Adrenal gland (tissue), 12 donors: ENCODE results near the gene COPS7A. TPM values are rescaled to one million over a fixed set of nuclear protein-coding genes. Genes with fewer than 3 reads are reported as not detected.

Source experiments
- DNase-seq, 7 donors: peaks; one replicate each; pipeline ENCODE4 v3.0.0-alpha.2; 2019 to 2020
- H3K27ac ChIP-seq, 5 donors: fragments of 200-600 bp; sonication (generic) in 4 of 5; 1 replicate in 3 of 5; 2 replicates in 2 of 5; pipeline versions ENCODE4 v1.5.1 to v1.8.0; 2016 to 2020; ENCODE audit warnings: mild to moderate bottlenecking in 1 of 5
- H3K27me3 ChIP-seq: fragments of 200-600 bp; 2 replicates; pipeline ENCODE4 v1.8.0; 2021
- H3K36me3 ChIP-seq, 2 donors: fragments of 200-600 bp; replicated peaks in 1 of 2; 1 replicate in 1 of 2; 2 replicates in 1 of 2; pipeline versions ENCODE4 v1.5.1 to v1.8.0; 2018 to 2022
- H3K4me1 ChIP-seq, 2 donors: fragments of 200-600 bp; replicated peaks in 1 of 2; 1 replicate in 1 of 2; 2 replicates in 1 of 2; pipeline versions ENCODE4 v1.5.1 to v1.8.0; 2018 to 2021
- H3K4me3 ChIP-seq, 4 donors: fragments of 200-600 bp; sonication (generic) in 3 of 4; one replicate each; pipeline ENCODE4 v1.5.1; 2016 to 2018
- H3K9me3 ChIP-seq, 3 donors: fragments of 200-600 bp; sonication (generic) in 1 of 3; replicated peaks in 1 of 3; 1 replicate in 2 of 3; 2 replicates in 1 of 3; pipeline versions ENCODE4 v1.5.1 to v1.8.0; 2016 to 2021
- POLR2A ChIP-seq, 2 donors: fragments of 450-650 bp; IDR thresholded peaks; one replicate each; pipeline ENCODE4 v1.6.1; 2017; ENCODE audit warnings: antibody characterized with exemption in 2 of 2, mild to moderate bottlenecking in 2 of 2, moderate library complexity in 1 of 2
- WGBS, 4 donors: extraction: QIAGEN DNeasy Blood & Tissue Kit in 2 of 4; methylation state at CpG; one replicate each; pipeline versions ENCODE4 v1.1.5 to v1.1.7; 2013 to 2017; 5-methylcytosine and 5-hydroxymethylcytosine counted together
- intact Hi-C, 2 donors: fragments of 100-400 bp; cut with DNase I; formaldehyde crosslinking; loops; one replicate each; pipeline versions ENCODE4 v1.14.1 to v1.15.0; 2022 to 2023
- polyA plus RNA-seq, 3 donors: library from polyadenylated mRNA; stranded (reverse); fragments of 200-250 nt in 2 of 3; fragments of 350-450 nt in 1 of 3; fragmentation: Illumina TruSeq in 1 of 3; extraction: RNeasy Lipid Tissue Mini Kit (QIAGEN cat#74804) in 1 of 3; gene quantifications; one replicate each; pipeline ENCODE4 v1.2.3, GENCODE V29; 2013 to 2014
- total RNA-seq, 9 donors: library from RNA; depleted of rRNA in 4 of 9; stranded (reverse); fragments of >200 nt in 4 of 9; fragments of 120-200 nt in 1 of 9; fragmentation: NEBNext Ultra II Directional in 1 of 9; extraction: Animal tissue kit (Norgen Biotek cat#: 25700) in 1 of 9; gene quantifications; one replicate each; pipeline versions ENCODE4 v1.1.0 to v1.2.4, GENCODE V29; 2013 to 2023
- TF ChIP-seq, protein P1 (sequence below), 6 experiments: fragments of 450-650 bp in 4 of 6; fragments of 200-600 bp in 2 of 6; sonication (generic) in 1 of 6; IDR thresholded peaks; 1 replicate in 5 of 6; 2 replicates in 1 of 6; pipeline versions ENCODE4 v1.5.1 to v1.8.0; 2016 to 2021; ENCODE audit warnings: antibody characterized with exemption in 6 of 6, mild to moderate bottlenecking in 2 of 6, moderate library complexity in 1 of 6
- donor health status: healthy with polysubstance abuse.
- donor health status: Bipolar disorder and iron deficiency.
- donor health status: DM: yes; HTN: yes; CAD: no.
- donor health status: DM: no; HTN: no; CAD: no.
- donor health status: DM: no; HTN: no; CAD: no.
- donor health status: DM: yes; HTN: yes; CAD: no.

COPS7A gene
- total and polyA plus RNA-seq, 12 donors, result 46.5 to 105 (median 81.1) TPM

DNA sequence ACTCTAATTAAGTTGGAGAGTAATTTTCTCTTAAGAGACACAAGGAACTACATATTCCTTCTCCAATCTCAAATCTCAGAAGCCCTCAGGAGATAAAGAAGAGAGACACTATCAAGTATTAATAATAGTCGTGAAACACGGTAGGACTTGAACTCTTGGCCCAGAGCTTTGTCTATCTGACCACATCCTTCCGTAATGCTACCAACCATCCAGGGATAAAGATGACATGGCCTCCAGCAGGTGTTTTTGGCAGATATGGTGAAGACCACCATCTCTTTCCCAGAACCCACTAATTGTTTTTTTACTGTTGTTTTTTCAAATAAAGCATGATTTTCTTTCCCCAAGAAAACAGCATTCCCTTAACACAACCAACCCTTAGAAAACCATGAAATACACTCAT lies 38.0 kb upstream of the COPS7A start:
- H3K27ac ChIP-seq, result peak overlapping the region in 3 of 5 donors; percentile 36 to 59 (median 39)
- 62 to 72% (median 70%) methylated on average over 3 of the region's 3 CpGs for WGBS, 4 donors
- H3K4me1 ChIP-seq, result peaks cover 32 to 58% of the 10 kb centered on the region in 2 donors
- DNase-seq, result no peak
- TF ChIP-seq, protein P1, sequence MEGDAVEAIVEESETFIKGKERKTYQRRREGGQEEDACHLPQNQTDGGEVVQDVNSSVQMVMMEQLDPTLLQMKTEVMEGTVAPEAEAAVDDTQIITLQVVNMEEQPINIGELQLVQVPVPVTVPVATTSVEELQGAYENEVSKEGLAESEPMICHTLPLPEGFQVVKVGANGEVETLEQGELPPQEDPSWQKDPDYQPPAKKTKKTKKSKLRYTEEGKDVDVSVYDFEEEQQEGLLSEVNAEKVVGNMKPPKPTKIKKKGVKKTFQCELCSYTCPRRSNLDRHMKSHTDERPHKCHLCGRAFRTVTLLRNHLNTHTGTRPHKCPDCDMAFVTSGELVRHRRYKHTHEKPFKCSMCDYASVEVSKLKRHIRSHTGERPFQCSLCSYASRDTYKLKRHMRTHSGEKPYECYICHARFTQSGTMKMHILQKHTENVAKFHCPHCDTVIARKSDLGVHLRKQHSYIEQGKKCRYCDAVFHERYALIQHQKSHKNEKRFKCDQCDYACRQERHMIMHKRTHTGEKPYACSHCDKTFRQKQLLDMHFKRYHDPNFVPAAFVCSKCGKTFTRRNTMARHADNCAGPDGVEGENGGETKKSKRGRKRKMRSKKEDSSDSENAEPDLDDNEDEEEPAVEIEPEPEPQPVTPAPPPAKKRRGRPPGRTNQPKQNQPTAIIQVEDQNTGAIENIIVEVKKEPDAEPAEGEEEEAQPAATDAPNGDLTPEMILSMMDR (IDR thresholded peaks at IDR 0.05), result no peak
- TF ChIP-seq POLR2A (IDR thresholded peaks at IDR 0.05), result no peak
- H3K4me3 ChIP-seq, result no peak overlapping the region
- H3K9me3 ChIP-seq, result no peaks in the 10 kb centered on the region
- intact Hi-C loops, result no loop called here
- peaks cover 0 to 11% of the 10 kb centered on the region in 2 donors for H3K36me3 ChIP-seq
- no peaks in the 10 kb centered on the region for H3K27me3 ChIP-seq

DNA sequence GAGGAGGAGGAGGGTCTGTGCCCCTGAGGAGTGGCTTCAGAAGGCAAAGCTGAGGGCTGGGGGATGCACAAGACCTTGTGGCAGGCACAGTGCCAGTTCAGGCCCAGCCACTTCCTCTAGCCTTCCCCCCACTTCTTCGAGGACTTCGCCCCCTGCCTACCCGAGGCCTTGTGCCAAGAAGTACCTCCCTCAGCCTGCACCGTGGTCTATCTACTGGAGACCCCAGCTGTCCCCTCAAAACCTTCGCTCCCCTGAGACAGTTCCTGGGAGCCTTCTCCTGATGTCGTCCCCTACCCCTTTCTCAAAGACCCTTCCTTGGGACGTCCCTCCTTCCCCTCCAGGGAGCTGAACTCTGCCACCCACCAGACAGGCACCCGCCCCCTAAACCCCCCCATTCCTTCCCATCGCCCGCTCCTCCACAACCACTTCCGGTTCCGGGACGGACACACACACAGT lies 35.3 kb upstream of the COPS7A start:
- TF ChIP-seq POLR2A (IDR thresholded peaks at IDR 0.05), result no peak
- TF ChIP-seq, protein P1 (IDR thresholded peaks at IDR 0.05), result no peak
- Histone ChIP-seq H3K4me1 (peaks cover 33 to 56% of the 10 kb centered on the region in 2 donors), H3K4me3 (peak overlapping the region; percentile 18 to 97 (median 68)), H3K36me3 (no peaks in the 10 kb centered on the region), H3K9me3 (no peaks in the 10 kb centered on the region), H3K27ac (peak overlapping the region; percentile 84 to 99 (median 95)), H3K27me3 (no peaks in the 10 kb centered on the region)
- WGBS, 4 donors, result 0 to 1% (median 0%) methylated on average over 12 to 13 of the region's 13 CpGs
- intact Hi-C loops, result no loop called here
- peak in 5 of 7 donors; percentile 37 to 71 (median 54) for DNase-seq

DNA sequence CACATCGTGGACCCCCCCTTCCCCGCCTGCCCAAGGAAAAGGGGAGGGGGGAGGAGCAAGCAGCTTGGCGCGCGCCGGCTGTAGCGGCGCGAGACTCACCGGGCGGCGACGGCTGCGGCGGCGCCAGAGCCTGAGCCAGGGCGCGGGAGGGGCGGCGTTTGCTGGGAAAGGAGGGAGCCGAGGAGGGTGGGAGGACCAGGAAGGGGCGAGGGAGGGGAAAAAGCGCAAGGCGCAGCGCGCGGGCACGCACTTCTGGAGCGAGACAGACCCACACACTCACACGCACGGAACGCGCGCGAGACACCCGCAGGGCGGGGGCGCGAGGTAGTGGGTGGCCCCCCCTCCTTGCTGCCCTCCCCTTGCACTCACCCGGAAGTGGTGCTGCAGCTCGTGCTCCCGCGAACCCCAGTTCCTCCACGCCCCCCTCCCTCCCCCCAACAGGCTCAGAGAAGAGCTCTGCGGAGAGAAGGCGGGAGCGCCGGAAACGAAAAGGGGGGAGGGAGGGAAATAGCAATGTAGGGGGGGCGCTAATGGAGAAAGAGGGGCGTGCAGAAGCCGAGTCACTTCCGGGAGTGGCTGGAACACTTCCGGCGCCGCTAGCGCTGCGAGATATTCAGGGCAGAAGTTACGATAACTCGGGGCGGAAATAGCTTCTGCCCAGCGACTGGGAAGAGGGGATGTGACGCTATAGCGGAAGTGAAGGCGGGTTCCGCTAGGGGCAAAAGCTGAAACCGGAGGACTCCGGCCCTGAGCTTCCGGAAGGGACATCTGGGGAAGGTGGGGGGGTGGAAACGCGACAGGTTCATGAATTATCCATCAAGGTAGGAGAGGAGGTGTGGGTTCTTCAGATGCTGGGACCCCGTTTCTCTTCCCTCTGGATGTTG lies 34.6 kb upstream of the COPS7A start, which contains the start of gene ZNF384:
Gene ZNF384, minus strand, starts transcription at position 377 of the 884 bp plus-strand sequence. CDS start 9,855 bp downstream, outside the sequence.
- Histone ChIP-seq H3K36me3 (no peaks in the 10 kb centered on the region), H3K27ac (peak within 1 kb of the TSS; percentile 84 to 99 (median 95)), H3K9me3 (no peaks in the 10 kb centered on the region), H3K4me1 (peaks cover 26 to 51% of the 10 kb centered on the region in 2 donors), H3K27me3 (no peaks in the 10 kb centered on the region), H3K4me3 (peak within 1 kb of the TSS; percentile 18 to 97 (median 68))
- 0 to 1% (median 0%) methylated on average over 53 to 72 of the region's 72 CpGs for WGBS, 4 donors
- TF ChIP-seq, protein P1 (IDR thresholded peaks at IDR 0.05), result peak in 5 of 6 experiments; percentile 29 to 52 (median 34)
- peak; percentile 37 to 54 for TF ChIP-seq POLR2A (IDR thresholded peaks at IDR 0.05)
- intact Hi-C loops, result no loop called here
- DNase-seq, result peak; percentile 96 to 99 (median 98)

DNA sequence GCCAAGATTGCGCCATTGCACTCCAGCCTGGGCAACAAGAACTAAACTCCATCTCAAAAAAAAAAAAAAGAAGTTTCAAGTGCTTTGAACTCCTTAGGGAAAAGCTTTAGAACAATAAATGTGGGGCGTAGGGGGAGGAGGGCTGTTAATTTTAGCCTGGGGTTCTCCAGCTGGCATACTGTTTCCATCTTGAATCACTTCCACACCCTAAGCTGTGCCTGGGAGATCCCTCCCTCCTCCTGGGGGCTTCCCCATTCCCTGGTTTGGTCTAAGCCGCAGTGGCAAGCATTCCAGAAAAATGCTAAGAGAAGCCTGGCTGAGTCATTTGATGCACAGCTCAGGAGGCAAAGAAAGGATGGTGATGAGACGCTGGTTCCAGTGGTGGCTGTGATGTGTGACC lies 32.4 kb upstream of the COPS7A start:
- H3K4me1 ChIP-seq, result peaks cover 11 to 29% of the 10 kb centered on the region in 2 donors
- no peaks in the 10 kb centered on the region for H3K9me3 ChIP-seq
- no peaks in the 10 kb centered on the region for H3K27me3 ChIP-seq
- DNase-seq, result no peak
- TF ChIP-seq, protein P1 (IDR thresholded peaks at IDR 0.05), result no peak
- no peak for TF ChIP-seq POLR2A (IDR thresholded peaks at IDR 0.05)
- intact Hi-C loops, result no loop called here
- no peaks in the 10 kb centered on the region for H3K36me3 ChIP-seq
- WGBS, 4 donors, result 84 to 90% (median 86%) methylated on average over 4 of the region's 4 CpGs
- H3K27ac ChIP-seq, result no peak overlapping the region
- H3K4me3 ChIP-seq, result no peak overlapping the region
